H9 (cell line): Measurements from ENCODE around the gene SEMA3C. TPM values are rescaled to one million over a fixed set of nuclear protein-coding genes. Genes with fewer than 3 reads are reported as not detected.

ENCODE experiments used
- DNase-seq: peaks from one replicate; pipeline ENCODE4 v3.0.0-alpha.2; 2017
- H2AFZ ChIP-seq: one replicate; pipeline ENCODE4 v1.6.1; 2013; ENCODE audit warnings: mild to moderate bottlenecking, low read length, control low read depth, moderate library complexity
- H2AK5ac ChIP-seq: 2 replicates; pipeline ENCODE4 v1.6.1; 2013; ENCODE audit warnings: low read length, control low read depth, mixed read lengths; ENCODE audit not compliant: insufficient read length
- H2BK120ac ChIP-seq: one replicate; pipeline ENCODE4 v1.6.1; 2013; ENCODE audit warnings: low read depth, mild to moderate bottlenecking, low read length, control low read depth, inconsistent platforms; ENCODE audit not compliant: poor library complexity, severe bottlenecking
- H2BK12ac ChIP-seq: 2 replicates; pipeline ENCODE4 v1.6.1; 2013; ENCODE audit warnings: low read length, control low read depth, mixed read lengths, low read depth; ENCODE audit not compliant: insufficient read length
- H2BK15ac ChIP-seq: 2 replicates; pipeline ENCODE4 v1.6.1; 2013; ENCODE audit warnings: low read depth, low read length, control low read depth
- H2BK20ac ChIP-seq: one replicate; pipeline ENCODE4 v1.6.1; 2013; ENCODE audit warnings: low read depth, mild to moderate bottlenecking, low read length, control low read depth, inconsistent platforms; ENCODE audit not compliant: poor library complexity, severe bottlenecking
- H2BK5ac ChIP-seq: 2 replicates; pipeline ENCODE4 v1.6.1; 2013; ENCODE audit warnings: low read length, control low read depth, mixed read lengths; ENCODE audit not compliant: insufficient read length
- H3K14ac ChIP-seq: 2 replicates; pipeline ENCODE4 v1.6.1; 2013; ENCODE audit warnings: low read length, control low read depth; ENCODE audit not compliant: insufficient read depth
- H3K18ac ChIP-seq: 2 replicates; pipeline ENCODE4 v1.6.1; 2013; ENCODE audit warnings: low read depth, mild to moderate bottlenecking, mixed read lengths, low read length, control low read depth; ENCODE audit not compliant: insufficient read length
- H3K23ac ChIP-seq: 2 replicates; pipeline ENCODE4 v1.6.1; 2013; ENCODE audit warnings: low read length, control low read depth, mixed read lengths, low read depth; ENCODE audit not compliant: insufficient read length
- H3K23me2 ChIP-seq: 2 replicates; pipeline ENCODE4 v1.6.1; 2013; ENCODE audit warnings: low read depth, mild to moderate bottlenecking, mixed read lengths, low read length, control low read depth; ENCODE audit not compliant: insufficient read length, poor library complexity, severe bottlenecking
- H3K27ac ChIP-seq: 2 replicates; pipeline ENCODE4 v1.5.1; 2013; ENCODE audit warnings: low read length, control low read depth, mixed read lengths, low read depth; ENCODE audit not compliant: insufficient read length
- H3K27me3 ChIP-seq: 2 replicates; pipeline ENCODE4 v1.6.1; 2013; ENCODE audit warnings: low read length, control low read depth, inconsistent platforms; ENCODE audit not compliant: insufficient read depth
- H3K4ac ChIP-seq: 2 replicates; pipeline ENCODE4 v1.6.1; 2013; ENCODE audit warnings: low read depth, mild to moderate bottlenecking, control low read depth, inconsistent platforms, low read length, moderate library complexity
- H3K4me1 ChIP-seq: 2 replicates; pipeline ENCODE4 v1.6.1; 2013; ENCODE audit warnings: low read length, control low read depth, inconsistent platforms; ENCODE audit not compliant: insufficient read depth
- H3K4me2 ChIP-seq: 2 replicates; pipeline ENCODE4 v1.6.1; 2013; ENCODE audit warnings: low read length, control low read depth, mixed read lengths; ENCODE audit not compliant: insufficient read length, insufficient read depth
- H3K56ac ChIP-seq: 2 replicates; pipeline ENCODE4 v1.6.1; 2013; ENCODE audit warnings: low read depth, mild to moderate bottlenecking, mixed read lengths, low read length, control low read depth; ENCODE audit not compliant: insufficient read length
- H3K79me1 ChIP-seq: 2 replicates; pipeline ENCODE4 v1.6.1; 2013; ENCODE audit warnings: low read depth, mild to moderate bottlenecking, moderate library complexity, low read length, control low read depth, inconsistent platforms; ENCODE audit not compliant: insufficient read depth, poor library complexity, severe bottlenecking
- H3K79me2 ChIP-seq: 2 replicates; pipeline ENCODE4 v1.6.1; 2013; ENCODE audit warnings: low read length, control low read depth, inconsistent platforms; ENCODE audit not compliant: insufficient read depth
- H3K9ac ChIP-seq: 2 replicates; pipeline ENCODE4 v1.6.1; 2013; ENCODE audit warnings: low read length, control low read depth, mixed read lengths; ENCODE audit not compliant: insufficient read length; ENCODE audit errors: extremely low read depth
- H3K9me3 ChIP-seq: one replicate; pipeline ENCODE4 v1.6.1; 2013; ENCODE audit warnings: low read depth, low read length, inconsistent platforms; ENCODE audit not compliant: control insufficient read depth
- H3T11ph ChIP-seq: one replicate; pipeline ENCODE4 v1.6.1; 2013; ENCODE audit warnings: mild to moderate bottlenecking, low read length, control low read depth, inconsistent platforms
- H4K20me1 ChIP-seq: one replicate; pipeline ENCODE4 v1.6.1; 2013; ENCODE audit not compliant: control insufficient read depth, insufficient read length, insufficient read depth
- H4K5ac ChIP-seq: 2 replicates; pipeline ENCODE4 v1.6.1; 2013; ENCODE audit warnings: low read depth, mild to moderate bottlenecking, mixed read lengths, low read length, control low read depth; ENCODE audit not compliant: insufficient read length
- H4K8ac ChIP-seq: replicated peaks from 2 replicates; pipeline ENCODE4 v1.6.1; 2013; ENCODE audit warnings: low read length, control low read depth, mixed read lengths, low read depth; ENCODE audit not compliant: insufficient read length
- H4K91ac ChIP-seq: 2 replicates; pipeline ENCODE4 v1.6.1; 2013; ENCODE audit warnings: low read depth, mild to moderate bottlenecking, moderate library complexity, mixed read lengths, low read length, control low read depth; ENCODE audit not compliant: insufficient read length
- H3K27ac Mint-ChIP-seq, 3 experiments: 2 replicates in 2 of 3; 3 replicates in 1 of 3; pipeline ENCODE4 v1.8.0; 2020 to 2021; ENCODE audit warnings: mixed read lengths in 3 of 3, mild to moderate bottlenecking in 1 of 3, moderate library complexity in 1 of 3
- H3K27me3 Mint-ChIP-seq: 2 replicates; pipeline ENCODE4 v1.8.0; 2021; ENCODE audit warnings: low read depth, mild to moderate bottlenecking, moderate library complexity, mixed read lengths
- H3K36me3 Mint-ChIP-seq, 3 experiments: 2 replicates in 2 of 3; 3 replicates in 1 of 3; pipeline ENCODE4 v1.8.0; 2020 to 2021; ENCODE audit warnings: low read depth in 3 of 3, mixed read lengths in 3 of 3; ENCODE audit not compliant: insufficient read depth in 1 of 3
- H3K4me1 Mint-ChIP-seq, 2 experiments: 2 replicates each; pipeline ENCODE4 v1.8.0; 2020; ENCODE audit warnings: mixed read lengths in 2 of 2
- H3K4me3 Mint-ChIP-seq, 2 experiments: 2 replicates in 1 of 2; 3 replicates in 1 of 2; pipeline ENCODE4 v1.8.0; 2020 to 2021; ENCODE audit warnings: mild to moderate bottlenecking in 2 of 2, mixed read lengths in 2 of 2, moderate library complexity in 1 of 2
- H3K9me3 Mint-ChIP-seq, 2 experiments: 2 replicates in 1 of 2; 3 replicates in 1 of 2; pipeline ENCODE4 v1.8.0; 2020; ENCODE audit warnings: mild to moderate bottlenecking in 2 of 2, mixed read lengths in 2 of 2, moderate library complexity in 1 of 2
- WGBS: extraction: QIAGEN DNeasy Blood & Tissue Kit; methylation state at CpG from one replicate; pipeline ENCODE4 v1.1.7; 2013; ENCODE audit warnings: missing lambda C conversion rate, low lambda C conversion rate, mixed read lengths; ENCODE audit not compliant: insufficient read length; ENCODE audit errors: extremely low coverage; 5-methylcytosine and 5-hydroxymethylcytosine counted together
- total RNA-seq: library from RNA; stranded (reverse); gene quantifications from 2 replicates; pipeline ENCODE4 v1.2.1, GENCODE V29; 2021
- TF ChIP-seq, protein P1 (sequence below): fragments of 200-600 bp; sonication (generic); conservative IDR thresholded peaks from 3 replicates; pipeline ENCODE4 v1.8.0; 2021; ENCODE audit warnings: antibody characterized with exemption, mild to moderate bottlenecking

Gene SEMA3C
- total RNA-seq, 1 experiment from 2014 or later: 1.6 TPM

DNA sequence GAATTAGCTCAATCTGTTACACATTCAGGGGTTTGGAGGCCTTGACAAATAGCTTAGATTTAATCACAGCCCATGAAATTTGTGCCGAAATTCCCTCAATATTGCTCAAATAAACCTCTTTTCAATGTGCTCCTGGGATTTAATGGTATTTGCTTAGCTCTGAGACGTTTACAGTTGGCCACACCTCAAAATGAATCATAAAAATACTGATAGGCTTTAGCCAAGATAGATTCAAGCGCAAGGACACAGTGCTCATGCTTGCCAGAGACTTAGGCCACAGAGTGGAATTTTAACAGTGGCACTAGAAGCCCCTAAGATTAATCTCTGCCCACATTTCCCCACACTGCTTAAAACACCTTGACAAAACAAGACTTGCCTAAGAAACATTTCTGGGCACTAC, 2.3 kb upstream of the SEMA3C start:
- Histone ChIP-seq H3K4me2 (no peak overlapping the region), H3K56ac (no peak overlapping the region), H3K79me1 (no peaks in the 10 kb centered on the region)

More for the DNA sequence above, 2.3 kb upstream of the SEMA3C start:
- Histone ChIP-seq H3K23me2 (no peaks in the 10 kb centered on the region), H2BK5ac (no peak overlapping the region), H3K27me3 (no peaks in the 10 kb centered on the region), H4K5ac (no peak overlapping the region), H3K4me1 (no peaks in the 10 kb centered on the region), H3K79me2 (no peaks in the 10 kb centered on the region), H2BK120ac (no peak overlapping the region), H4K8ac (no peak overlapping the region), H4K20me1 (no peaks in the 10 kb centered on the region), H4K91ac (no peak overlapping the region), H3K27ac (no peak overlapping the region), H3T11ph (no peak overlapping the region), H3K9ac (no peak overlapping the region), H2BK15ac (no peak overlapping the region), H3K18ac (no peak overlapping the region), H2AFZ (no peak overlapping the region), H3K9me3 (no peaks in the 10 kb centered on the region), H2BK20ac (no peak overlapping the region), H3K23ac (no peak overlapping the region), H2AK5ac (no peak overlapping the region), H3K14ac (no peak overlapping the region), H2BK12ac (no peak overlapping the region), H3K4ac (no peak overlapping the region)
- H3K4me1 Mint-ChIP-seq: peaks cover 28 to 36% of the 10 kb centered on the region in 2 experiments
- TF ChIP-seq, protein P1, sequence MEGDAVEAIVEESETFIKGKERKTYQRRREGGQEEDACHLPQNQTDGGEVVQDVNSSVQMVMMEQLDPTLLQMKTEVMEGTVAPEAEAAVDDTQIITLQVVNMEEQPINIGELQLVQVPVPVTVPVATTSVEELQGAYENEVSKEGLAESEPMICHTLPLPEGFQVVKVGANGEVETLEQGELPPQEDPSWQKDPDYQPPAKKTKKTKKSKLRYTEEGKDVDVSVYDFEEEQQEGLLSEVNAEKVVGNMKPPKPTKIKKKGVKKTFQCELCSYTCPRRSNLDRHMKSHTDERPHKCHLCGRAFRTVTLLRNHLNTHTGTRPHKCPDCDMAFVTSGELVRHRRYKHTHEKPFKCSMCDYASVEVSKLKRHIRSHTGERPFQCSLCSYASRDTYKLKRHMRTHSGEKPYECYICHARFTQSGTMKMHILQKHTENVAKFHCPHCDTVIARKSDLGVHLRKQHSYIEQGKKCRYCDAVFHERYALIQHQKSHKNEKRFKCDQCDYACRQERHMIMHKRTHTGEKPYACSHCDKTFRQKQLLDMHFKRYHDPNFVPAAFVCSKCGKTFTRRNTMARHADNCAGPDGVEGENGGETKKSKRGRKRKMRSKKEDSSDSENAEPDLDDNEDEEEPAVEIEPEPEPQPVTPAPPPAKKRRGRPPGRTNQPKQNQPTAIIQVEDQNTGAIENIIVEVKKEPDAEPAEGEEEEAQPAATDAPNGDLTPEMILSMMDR: no peak
- H3K27me3 Mint-ChIP-seq: peaks cover 29% of the 10 kb centered on the region
- H3K36me3 Mint-ChIP-seq: no peaks in the 10 kb centered on the region
- DNase-seq: no peak
- no peak overlapping the region for H3K4me3 Mint-ChIP-seq
- WGBS: no CpG with 5 or more reads among the region's 3 CpGs
- no peak overlapping the region for H3K27ac Mint-ChIP-seq
- no peaks in the 10 kb centered on the region for H3K9me3 Mint-ChIP-seq
